HUES6 (cell line): ENCODE data around the gene CLSTN2.

Experiments
- H3K27ac ChIP-seq: 2 replicates; pipeline ENCODE4 v1.7.0; 2013; ENCODE audit warnings: low read depth, mild to moderate bottlenecking, low read length, inconsistent platforms
- H3K27me3 ChIP-seq: 2 replicates; pipeline ENCODE4 v1.6.1; 2013; ENCODE audit warnings: low read length; ENCODE audit not compliant: control insufficient read depth, insufficient read depth
- H3K36me3 ChIP-seq: 2 replicates; pipeline ENCODE4 v1.6.1; 2013; ENCODE audit warnings: low read length; ENCODE audit not compliant: control insufficient read depth, insufficient read depth
- H3K4me1 ChIP-seq: 2 replicates; pipeline ENCODE4 v1.6.1; 2013; ENCODE audit warnings: low read length; ENCODE audit not compliant: control insufficient read depth, insufficient read depth
- H3K4me3 ChIP-seq: 2 replicates; pipeline ENCODE4 v1.5.1; 2013; ENCODE audit warnings: low read depth, low read length
- H3K9ac ChIP-seq: one replicate; pipeline ENCODE4 v1.6.1; 2013; ENCODE audit warnings: mild to moderate bottlenecking, low read length
- H3K9me3 ChIP-seq: 2 replicates; pipeline ENCODE4 v1.6.1; 2013; ENCODE audit warnings: low read depth, low read length; ENCODE audit not compliant: control insufficient read depth, insufficient read depth

Gene CLSTN2

DNA sequence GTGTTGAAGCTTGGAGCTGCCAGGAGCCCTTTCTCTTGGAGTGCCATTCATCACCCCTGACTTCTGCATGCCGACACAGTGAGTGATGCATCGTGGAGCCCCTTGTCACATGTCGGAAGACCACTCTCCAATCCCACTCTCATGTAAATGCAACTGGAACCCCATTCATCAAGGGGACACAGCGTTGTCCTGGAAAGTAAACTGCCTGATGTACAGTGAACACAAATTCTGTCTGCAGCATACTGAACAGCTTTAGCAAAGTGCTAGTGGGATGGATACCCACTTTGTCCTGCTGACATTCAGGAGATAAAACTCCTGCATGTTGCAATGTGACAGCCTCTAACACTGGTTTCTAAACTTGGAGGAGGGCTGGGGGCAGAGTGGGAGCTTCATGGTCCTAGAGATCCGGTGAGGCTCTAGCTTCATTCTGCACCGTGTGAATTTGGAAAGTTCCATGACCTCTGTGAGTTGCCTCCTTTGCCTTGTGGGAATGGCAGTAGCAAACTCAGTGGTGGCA lies 194.8 kb downstream of the CLSTN2 start:
- H3K27ac ChIP-seq: no peak overlapping the region
- no peaks in the 10 kb centered on the region for H3K36me3 ChIP-seq
- H3K27me3 ChIP-seq: no peaks in the 10 kb centered on the region; the same call in 1 of the 2 replicates
- H3K9ac ChIP-seq: no peak overlapping the region
- no peaks in the 10 kb centered on the region for H3K9me3 ChIP-seq
- H3K4me3 ChIP-seq: no peak overlapping the region
- H3K4me1 ChIP-seq: no peaks in the 10 kb centered on the region

- Histone ChIP-seq H3K4me1 (peaks cover 7% of the 10 kb centered on the region; the same call in 1 of the 2 replicates), H3K9ac (no peak overlapping the region), H3K9me3 (no peaks in the 10 kb centered on the region), H3K27me3 (no peaks in the 10 kb centered on the region; the same call in 1 of the 2 replicates), H3K4me3 (no peak overlapping the region), H3K36me3 (no peaks in the 10 kb centered on the region), H3K27ac (no peak overlapping the region)
Measured at GRCh38 chr3:140131895-140132294, 196.9 kb downstream of the CLSTN2 start.

DNA sequence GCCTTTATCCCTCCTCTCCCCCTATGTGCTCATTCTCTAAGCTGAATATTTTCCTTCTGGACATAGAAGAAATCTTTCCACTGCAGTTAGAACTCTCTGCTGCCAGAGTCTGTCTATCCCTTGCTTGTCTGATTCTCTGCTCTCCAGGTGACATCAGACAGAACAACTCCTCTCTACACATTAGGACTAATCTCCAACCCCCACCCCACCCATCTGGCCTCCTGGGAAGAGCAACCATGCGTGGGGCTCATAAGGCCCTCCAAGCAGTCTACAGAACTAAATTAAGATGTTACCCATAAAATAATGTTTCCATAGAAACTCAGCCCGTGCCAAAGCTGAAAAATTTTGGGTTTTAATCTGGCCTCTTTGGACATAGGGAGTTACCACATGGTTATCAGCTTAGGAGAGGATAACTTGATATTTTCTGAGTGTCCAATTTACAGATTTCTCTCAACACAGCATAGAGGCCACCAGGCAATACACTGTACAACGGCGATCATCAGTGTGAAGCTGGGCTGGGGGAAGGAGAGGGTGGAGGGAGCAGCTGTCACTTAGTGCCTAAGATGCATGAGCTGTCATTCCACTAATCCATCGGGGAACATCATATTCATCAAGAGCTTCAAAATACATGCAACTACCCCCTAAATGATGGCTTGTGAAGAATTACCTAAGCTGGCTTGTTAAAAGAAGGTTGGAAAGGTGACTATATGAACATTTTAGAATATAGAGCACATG lies 199.4 kb downstream of the CLSTN2 start:
- Histone ChIP-seq H3K36me3 (no peaks in the 10 kb centered on the region), H3K9ac (no peak overlapping the region), H3K4me3 (no peak overlapping the region), H3K9me3 (no peaks in the 10 kb centered on the region), H3K27ac (no peak overlapping the region), H3K27me3 (peaks cover 10% of the 10 kb centered on the region; the same call in 1 of the 2 replicates), H3K4me1 (peaks cover 7% of the 10 kb centered on the region; the same call in 1 of the 2 replicates)

DNA sequence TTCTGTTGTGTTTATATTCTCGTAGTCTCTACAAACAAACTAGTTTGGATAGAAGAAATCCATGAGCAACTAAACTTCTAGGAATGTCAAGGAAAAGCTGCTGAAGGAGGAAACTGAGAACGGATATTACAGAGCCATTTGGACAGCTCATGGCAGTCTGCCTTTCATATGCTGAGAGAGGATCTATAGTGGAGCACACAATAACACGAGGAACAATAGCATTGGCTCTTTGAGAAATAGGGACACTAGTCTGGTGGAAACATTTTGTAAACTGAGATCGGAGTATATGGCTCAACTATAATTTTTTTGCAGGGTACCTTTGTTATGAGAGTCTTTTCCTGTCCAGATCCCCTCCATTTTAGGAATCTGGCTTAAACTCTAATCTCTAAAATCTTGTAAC lies 200.5 kb downstream of the CLSTN2 start:
- Histone ChIP-seq H3K27me3 (peaks cover 10% of the 10 kb centered on the region; the same call in 1 of the 2 replicates), H3K4me3 (no peak overlapping the region), H3K9ac (no peak overlapping the region), H3K4me1 (peaks cover 7% of the 10 kb centered on the region; the same call in 1 of the 2 replicates), H3K36me3 (no peaks in the 10 kb centered on the region), H3K9me3 (no peaks in the 10 kb centered on the region), H3K27ac (no peak overlapping the region)

GRCh38 chr3:140143367-140144069 lies 208.5 kb downstream of the CLSTN2 start:
- no peaks in the 10 kb centered on the region for H3K9me3 ChIP-seq

GRCh38 chr3:140145528-140145927 lies 210.5 kb downstream of the CLSTN2 start:
- H3K4me1 ChIP-seq: no peaks in the 10 kb centered on the region; the same call in 1 of the 2 replicates
- H3K36me3 ChIP-seq: no peaks in the 10 kb centered on the region
- no peak overlapping the region for H3K27ac ChIP-seq
- H3K9me3 ChIP-seq: no peaks in the 10 kb centered on the region
- H3K4me3 ChIP-seq: no peak overlapping the region
- no peak overlapping the region for H3K9ac ChIP-seq
- H3K27me3 ChIP-seq: no peaks in the 10 kb centered on the region

More at GRCh38 chr3:140143367-140144069, 208.5 kb downstream of the CLSTN2 start:
- Histone ChIP-seq H3K36me3 (no peaks in the 10 kb centered on the region), H3K9ac (no peak overlapping the region), H3K27ac (no peak overlapping the region), H3K4me1 (no peaks in the 10 kb centered on the region; the same call in 1 of the 2 replicates), H3K4me3 (no peak overlapping the region), H3K27me3 (peaks cover 4% of the 10 kb centered on the region; the same call in 1 of the 2 replicates)

DNA sequence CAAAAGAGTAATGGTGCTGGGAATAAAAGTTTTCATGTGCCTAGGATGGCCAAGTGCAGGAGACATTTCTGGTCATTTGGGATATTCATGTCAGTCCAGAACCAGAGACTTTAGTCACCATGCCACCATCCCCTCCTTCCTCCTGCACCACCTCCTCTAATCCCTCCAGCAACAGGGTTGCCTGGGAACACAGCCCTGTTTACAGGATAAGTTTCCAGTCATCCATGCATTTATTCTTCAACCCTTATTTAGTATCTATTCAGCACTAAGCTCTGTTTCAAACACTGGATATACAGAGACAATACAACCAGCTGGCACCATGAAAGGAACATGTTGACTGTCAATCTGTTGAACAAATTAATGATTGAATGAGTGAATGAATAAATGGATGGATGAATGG lies 211.7 kb downstream of the CLSTN2 start:
- Histone ChIP-seq H3K27ac (no peak overlapping the region), H3K9ac (no peak overlapping the region), H3K9me3 (no peaks in the 10 kb centered on the region), H3K27me3 (no peaks in the 10 kb centered on the region), H3K4me3 (no peak overlapping the region), H3K36me3 (no peaks in the 10 kb centered on the region), H3K4me1 (no peaks in the 10 kb centered on the region; the same call in 1 of the 2 replicates)

- Histone ChIP-seq H3K4me3 (no peak overlapping the region), H3K9me3 (no peaks in the 10 kb centered on the region), H3K36me3 (no peaks in the 10 kb centered on the region), H3K27me3 (no peaks in the 10 kb centered on the region), H3K9ac (no peak overlapping the region), H3K27ac (no peak overlapping the region), H3K4me1 (no peaks in the 10 kb centered on the region; the same call in 1 of the 2 replicates)
Measured at GRCh38 chr3:140147965-140148490, 213.0 kb downstream of the CLSTN2 start.

- no peak overlapping the region for H3K4me3 ChIP-seq
- no peaks in the 10 kb centered on the region for H3K36me3 ChIP-seq
- H3K9me3 ChIP-seq: no peaks in the 10 kb centered on the region
- no peaks in the 10 kb centered on the region for H3K4me1 ChIP-seq
- no peak overlapping the region for H3K27ac ChIP-seq
- H3K27me3 ChIP-seq: no peaks in the 10 kb centered on the region
- H3K9ac ChIP-seq: no peak overlapping the region
Measured at GRCh38 chr3:140148824-140149390, 213.9 kb downstream of the CLSTN2 start.

DNA sequence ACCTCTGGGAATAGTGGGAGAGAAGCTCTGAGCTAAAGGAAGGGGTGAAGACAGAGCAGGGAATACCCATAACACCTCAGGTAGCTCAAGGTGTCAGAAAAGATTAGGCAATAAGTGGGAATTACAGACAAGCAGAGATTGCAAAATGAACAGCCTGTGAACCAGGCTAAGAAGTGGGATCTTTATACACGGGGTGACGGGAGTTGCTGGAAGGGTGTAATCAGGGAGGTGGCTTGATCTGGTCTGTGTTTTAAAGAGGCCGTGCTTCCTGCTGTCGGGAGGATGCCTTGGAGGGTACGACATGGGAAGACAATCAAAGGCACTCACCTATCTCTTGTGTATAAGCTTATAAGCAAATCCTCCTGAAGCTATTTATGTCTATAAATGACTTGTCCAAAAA lies 216.3 kb downstream of the CLSTN2 start:
- Histone ChIP-seq H3K9ac (no peak overlapping the region), H3K9me3 (no peaks in the 10 kb centered on the region), H3K36me3 (no peaks in the 10 kb centered on the region), H3K27ac (no peak overlapping the region), H3K27me3 (no peaks in the 10 kb centered on the region), H3K4me1 (no peaks in the 10 kb centered on the region), H3K4me3 (no peak overlapping the region)
